ENCODE measurements around the gene AHNAK. TPM values are rescaled to one million over a fixed set of nuclear protein-coding genes. Genes with fewer than 3 reads are reported as not detected.
"Not testable (repeated sequence)": the region's sequence is repeated elsewhere in the genome, so short reads cannot be mapped to it uniquely, and the experiment has no call there.

AHNAK gene
- total and polyA plus RNA-seq, 2 donors (not counting 3 experiments of a cell fraction or from before 2014, with no cell fraction given), result 35.2 to 436 TPM

DNA sequence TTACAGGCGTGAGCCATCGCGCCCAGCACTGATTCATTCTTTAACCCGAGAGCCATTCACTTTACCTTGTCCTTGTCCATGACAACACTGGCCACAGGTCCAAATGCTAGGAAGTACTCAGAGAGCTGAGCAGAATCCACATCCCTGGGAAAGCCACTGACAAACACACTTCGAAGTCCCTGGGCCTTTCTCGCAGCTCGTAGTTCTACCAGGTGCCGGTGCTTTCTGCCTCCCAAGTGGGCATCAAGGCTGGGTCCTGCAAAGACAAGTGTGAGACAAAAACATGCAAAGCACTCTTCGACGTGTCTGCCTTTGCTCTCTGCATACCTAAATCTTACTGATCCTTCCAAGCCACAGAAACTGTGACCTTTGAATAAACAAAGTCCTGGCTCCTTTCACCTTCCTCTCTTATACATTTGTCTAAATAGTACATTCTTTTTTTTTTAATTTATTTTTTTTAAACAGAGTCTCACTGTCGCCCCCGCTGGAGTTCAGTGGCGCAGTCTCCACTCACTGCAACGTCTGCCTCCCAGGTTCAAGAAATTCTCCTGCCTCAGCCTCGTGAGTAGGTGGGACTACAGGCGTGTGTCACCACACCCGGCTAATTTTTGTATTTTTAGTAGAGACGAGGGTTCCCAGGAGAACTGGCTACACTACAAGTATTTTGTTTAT, 42.5 kb upstream of the AHNAK start:
- CTCF ChIA-PET, result interaction anchor here (0.9 to 1.5 kb wide), 5 partner anchors 12 to 28 kb away, joined by 3 to 9 read pairs (median 5); partner anchors contain the start of gene EEF1G

DNA sequence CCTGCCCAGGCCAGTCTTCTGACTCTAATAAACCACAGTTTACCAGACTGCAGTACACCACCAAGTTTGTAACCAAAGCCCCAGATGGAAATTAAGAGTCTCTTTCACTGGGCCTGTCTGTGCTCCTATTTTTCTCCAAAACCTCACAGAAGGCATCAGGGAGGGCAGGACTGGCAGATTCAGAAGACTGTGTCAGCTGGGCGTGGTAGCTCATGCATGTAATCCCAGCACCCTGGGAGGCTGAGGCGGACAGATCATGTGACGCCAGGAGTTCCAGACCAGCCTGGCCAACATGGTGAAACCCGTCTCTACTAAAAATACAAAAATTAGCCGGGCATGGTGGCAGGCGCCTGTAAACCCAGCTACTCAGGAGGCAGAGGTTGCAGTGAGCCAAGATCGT, 38.8 kb upstream of the AHNAK start:
- H3K27me3 ChIP-seq (ENCODE audit: control insufficient read depth in 2 of 2, insufficient read depth in 2 of 2, low read length in 2 of 2); H3K4me3 ChIP-seq (replicated peaks in 1 of 3; ENCODE audit: insufficient read depth in 1 of 3, low read depth in 1 of 3, low read length in 3 of 3); dilution Hi-C loops (cut with MboI; ENCODE audit: extremely low pct_ligation_motif_present, low sequenced_read_pairs); H3K36me3 ChIP-seq (ENCODE audit: control insufficient read depth in 2 of 2, extremely low read depth in 1 of 2, insufficient read depth in 2 of 2, low read length in 2 of 2); H3K4me2 ChIP-seq (ENCODE audit: insufficient read depth, low read length); intact Hi-C loops (cut with micrococcal nuclease); H3K4me1 ChIP-seq (ENCODE audit: control insufficient read depth, extremely low read depth, insufficient read depth, low read length); H3K9ac ChIP-seq (replicated peaks; ENCODE audit: extremely low read depth, insufficient read depth, low read length); H4K20me1 ChIP-seq (replicated peaks; ENCODE audit: control insufficient read depth, extremely low read depth, insufficient read depth, low read length); H2AFZ ChIP-seq (ENCODE audit: low read depth, low read length); H3K79me2 ChIP-seq (ENCODE audit: control insufficient read depth, insufficient read depth, low read length); FAIRE-seq; H3K27ac ChIP-seq (ENCODE audit: insufficient read depth, low read depth, low read length); BruUV-seq (replicated peaks); H3K9me1 ChIP-seq (replicated peaks; ENCODE audit: control insufficient read depth, extremely low read depth, insufficient read depth, low read length); DNase-seq (ENCODE audit: low read depth, low spot score); H3K9me3 ChIP-seq (replicated peaks; ENCODE audit: control insufficient read depth, insufficient read depth, low read length): not testable (repeated sequence)
- POLR2A ChIA-PET, result interaction anchor here (1.2 kb wide), 1 partner anchor 11 kb away, joined by 3 read pairs; no protein-coding TSS in a partner anchor
- CTCF ChIA-PET, result interaction anchor here (2.3 kb wide), 1 partner anchor 161 kb away, joined by 7 read pairs; no protein-coding TSS in a partner anchor

More for the DNA sequence above, 42.5 kb upstream of the AHNAK start:
- H3K9ac ChIP-seq (replicated peaks; ENCODE audit: extremely low read depth, insufficient read depth, low read length), result no peak overlapping the region
- H2AFZ ChIP-seq (ENCODE audit: low read depth, low read length), result no peak overlapping the region
- DNase-seq (ENCODE audit: low read depth, low spot score) (peak; percentile 50), FAIRE-seq (no peak)
- no peaks in the 10 kb centered on the region for H3K27me3 ChIP-seq (ENCODE audit: control insufficient read depth in 2 of 2, insufficient read depth in 2 of 2, low read length in 2 of 2)
- TF ChIP-seq, protein P1, sequence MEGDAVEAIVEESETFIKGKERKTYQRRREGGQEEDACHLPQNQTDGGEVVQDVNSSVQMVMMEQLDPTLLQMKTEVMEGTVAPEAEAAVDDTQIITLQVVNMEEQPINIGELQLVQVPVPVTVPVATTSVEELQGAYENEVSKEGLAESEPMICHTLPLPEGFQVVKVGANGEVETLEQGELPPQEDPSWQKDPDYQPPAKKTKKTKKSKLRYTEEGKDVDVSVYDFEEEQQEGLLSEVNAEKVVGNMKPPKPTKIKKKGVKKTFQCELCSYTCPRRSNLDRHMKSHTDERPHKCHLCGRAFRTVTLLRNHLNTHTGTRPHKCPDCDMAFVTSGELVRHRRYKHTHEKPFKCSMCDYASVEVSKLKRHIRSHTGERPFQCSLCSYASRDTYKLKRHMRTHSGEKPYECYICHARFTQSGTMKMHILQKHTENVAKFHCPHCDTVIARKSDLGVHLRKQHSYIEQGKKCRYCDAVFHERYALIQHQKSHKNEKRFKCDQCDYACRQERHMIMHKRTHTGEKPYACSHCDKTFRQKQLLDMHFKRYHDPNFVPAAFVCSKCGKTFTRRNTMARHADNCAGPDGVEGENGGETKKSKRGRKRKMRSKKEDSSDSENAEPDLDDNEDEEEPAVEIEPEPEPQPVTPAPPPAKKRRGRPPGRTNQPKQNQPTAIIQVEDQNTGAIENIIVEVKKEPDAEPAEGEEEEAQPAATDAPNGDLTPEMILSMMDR (IDR thresholded peaks at IDR 0.05; ENCODE audit: extremely low read depth in 1 of 2, insufficient read depth in 1 of 2, low read depth in 1 of 2, low read length in 2 of 2), result peak; percentile 23 to 39
- TF ChIP-seq POLR2AphosphoS5 (IDR thresholded peaks at IDR 0.05; ENCODE audit: insufficient read depth, low read depth, low read length), result no peak
- no peak overlapping the region for H3K4me3 ChIP-seq (replicated peaks in 1 of 3; ENCODE audit: insufficient read depth in 1 of 3, low read depth in 1 of 3, low read length in 3 of 3)
- POLR2A ChIA-PET, result no interaction called here
- dilution Hi-C loops (cut with MboI; ENCODE audit: extremely low pct_ligation_motif_present, low sequenced_read_pairs) (no loop called here), intact Hi-C loops (cut with micrococcal nuclease) (no loop called here)
- no TSS peak for BruUV-seq (replicated peaks)
- H3K27ac ChIP-seq (ENCODE audit: insufficient read depth, low read depth, low read length), result no peak overlapping the region
- peaks cover 9% of the 10 kb centered on the region for H3K79me2 ChIP-seq (ENCODE audit: control insufficient read depth, insufficient read depth, low read length)
- H3K9me3 ChIP-seq (replicated peaks; ENCODE audit: control insufficient read depth, insufficient read depth, low read length), result no peaks in the 10 kb centered on the region
- no peaks in the 10 kb centered on the region for H4K20me1 ChIP-seq (replicated peaks; ENCODE audit: control insufficient read depth, extremely low read depth, insufficient read depth, low read length)
- H3K4me1 ChIP-seq (ENCODE audit: control insufficient read depth, extremely low read depth, insufficient read depth, low read length), result peaks cover 18% of the 10 kb centered on the region
- peaks cover 9 to 12% of the 10 kb centered on the region in 2 experiments for H3K36me3 ChIP-seq (ENCODE audit: control insufficient read depth in 2 of 2, extremely low read depth in 1 of 2, insufficient read depth in 2 of 2, low read length in 2 of 2)
- no peaks in the 10 kb centered on the region for H3K9me1 ChIP-seq (replicated peaks; ENCODE audit: control insufficient read depth, extremely low read depth, insufficient read depth, low read length)
- no peak overlapping the region for H3K4me2 ChIP-seq (ENCODE audit: insufficient read depth, low read length)

DNA sequence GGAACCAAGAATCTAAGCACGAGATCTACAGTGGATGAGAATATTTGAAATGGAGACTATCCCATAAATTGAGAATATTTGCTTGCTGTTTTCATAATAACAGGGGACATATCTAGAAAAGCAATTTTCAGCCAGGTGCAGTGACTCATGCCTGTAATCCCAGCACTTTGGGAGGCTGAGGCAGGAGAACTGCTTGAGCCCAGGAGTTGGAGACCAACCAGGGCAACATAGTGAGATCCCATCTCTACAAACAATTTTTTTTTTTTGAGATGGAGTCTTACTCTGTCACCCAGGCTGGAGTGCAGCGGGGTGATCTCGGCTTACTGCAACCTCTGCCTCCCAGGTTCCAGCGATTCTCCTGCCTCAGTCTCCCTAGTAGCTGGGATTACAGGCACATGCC, 35.1 kb upstream of the AHNAK start:
- H3K9me3 ChIP-seq (replicated peaks; ENCODE audit: control insufficient read depth, insufficient read depth, low read length); H3K79me2 ChIP-seq (ENCODE audit: control insufficient read depth, insufficient read depth, low read length); H3K9me1 ChIP-seq (replicated peaks; ENCODE audit: control insufficient read depth, extremely low read depth, insufficient read depth, low read length); FAIRE-seq; H2AFZ ChIP-seq (ENCODE audit: low read depth, low read length); H3K4me3 ChIP-seq (replicated peaks in 1 of 3; ENCODE audit: insufficient read depth in 1 of 3, low read depth in 1 of 3, low read length in 3 of 3); intact Hi-C loops (cut with micrococcal nuclease); H3K27ac ChIP-seq (ENCODE audit: insufficient read depth, low read depth, low read length); H3K9ac ChIP-seq (replicated peaks; ENCODE audit: extremely low read depth, insufficient read depth, low read length); H3K27me3 ChIP-seq (ENCODE audit: control insufficient read depth in 2 of 2, insufficient read depth in 2 of 2, low read length in 2 of 2); POLR2A ChIA-PET; H3K4me2 ChIP-seq (ENCODE audit: insufficient read depth, low read length); BruUV-seq (replicated peaks); H3K36me3 ChIP-seq (ENCODE audit: control insufficient read depth in 2 of 2, extremely low read depth in 1 of 2, insufficient read depth in 2 of 2, low read length in 2 of 2); DNase-seq (ENCODE audit: low read depth, low spot score); dilution Hi-C loops (cut with MboI; ENCODE audit: extremely low pct_ligation_motif_present, low sequenced_read_pairs); H4K20me1 ChIP-seq (replicated peaks; ENCODE audit: control insufficient read depth, extremely low read depth, insufficient read depth, low read length): not testable (repeated sequence)
- CTCF ChIA-PET, result interaction anchor here (2.0 kb wide), 1 partner anchor 157 kb away, joined by 5 read pairs; no protein-coding TSS in a partner anchor
- H3K4me1 ChIP-seq (ENCODE audit: control insufficient read depth, extremely low read depth, insufficient read depth, low read length), result peaks cover 19% of the 10 kb centered on the region
